GM12864 (cell line): Measurements from ENCODE around the gene SPATA1.

Source experiments
- DNase-seq: peaks from one replicate; pipeline ENCODE4 v3.0.0-alpha.2; 2011; ENCODE audit warnings: low read depth
- H3K4me3 ChIP-seq: 2 replicates; pipeline ENCODE4 v1.5.1; 2011; ENCODE audit warnings: mild to moderate bottlenecking, low read depth, low read length, control low read depth
- CTCF ChIP-seq: IDR thresholded peaks from 2 replicates; pipeline ENCODE4 v1.5.1; 2011; ENCODE audit warnings: low read depth, mild to moderate bottlenecking, moderate library complexity, low read length, control low read depth, inconsistent platforms; ENCODE audit errors: missing control alignments

The SPATA1 gene

GRCh38 chr1:84509029-84509428 is 2.8 kb downstream of the SPATA1 start:
- H3K4me3 ChIP-seq: no peak overlapping the region
- TF ChIP-seq CTCF: no peak
- DNase-seq: no peak

- no peak for TF ChIP-seq CTCF
- H3K4me3 ChIP-seq: no peak overlapping the region
- DNase-seq: no peak
Measured at GRCh38 chr1:84510165-84510564, 4.0 kb downstream of the SPATA1 start.

GRCh38 chr1:84510668-84511067 is 4.5 kb downstream of the SPATA1 start:
- no peak for TF ChIP-seq CTCF
- no peak overlapping the region for H3K4me3 ChIP-seq
- DNase-seq: no peak

- H3K4me3 ChIP-seq: no peak overlapping the region
- no peak for TF ChIP-seq CTCF
- DNase-seq: no peak
Measured at GRCh38 chr1:84524590-84524989, 18.4 kb downstream of the SPATA1 start.

- TF ChIP-seq CTCF: no peak
- no peak overlapping the region for H3K4me3 ChIP-seq
- DNase-seq: no peak
Measured at GRCh38 chr1:84525779-84526178, 19.6 kb downstream of the SPATA1 start.

- no peak for DNase-seq
- H3K4me3 ChIP-seq: no peak overlapping the region
- no peak for TF ChIP-seq CTCF
Measured at GRCh38 chr1:84538599-84538998, 32.4 kb downstream of the SPATA1 start.

GRCh38 chr1:84539972-84540371 is 33.8 kb downstream of the SPATA1 start:
- TF ChIP-seq CTCF: no peak
- DNase-seq: no peak
- no peak overlapping the region for H3K4me3 ChIP-seq
